NCI-H226 (cell line): ENCODE data around the gene TBCD.

ENCODE experiments used
- DNase-seq: peaks from one replicate; pipeline ENCODE4 v3.0.0-alpha.2; 2015

TBCD gene

GRCh38 chr17:82859431-82860403, 107.9 kb downstream of the TBCD start:
- no peak for DNase-seq

- no peak for DNase-seq
Measured at GRCh38 chr17:82860606-82861392, 108.9 kb downstream of the TBCD start.

GRCh38 chr17:82861393-82861775, 109.5 kb downstream of the TBCD start:
- no peak for DNase-seq

- no peak for DNase-seq
Measured at GRCh38 chr17:82862191-82862590, 110.3 kb downstream of the TBCD start.

- DNase-seq, result no peak
Measured at GRCh38 chr17:82862737-82863382, 111.0 kb downstream of the TBCD start.

- no peak for DNase-seq
Measured at GRCh38 chr17:82863383-82863940, 111.6 kb downstream of the TBCD start.

- DNase-seq, result no peak
Measured at GRCh38 chr17:82863941-82864712, 112.3 kb downstream of the TBCD start.

GRCh38 chr17:82864713-82865248, 112.9 kb downstream of the TBCD start:
- no peak for DNase-seq

GRCh38 chr17:82865274-82865673, 113.4 kb downstream of the TBCD start:
- no peak for DNase-seq

GRCh38 chr17:82865774-82866395, 114.0 kb downstream of the TBCD start:
- DNase-seq, result no peak

GRCh38 chr17:82866590-82867191, 114.8 kb downstream of the TBCD start:
- no peak for DNase-seq

- no peak for DNase-seq
Measured at GRCh38 chr17:82867763-82868325, 116.0 kb downstream of the TBCD start.

- DNase-seq, result no peak
Measured at GRCh38 chr17:82868715-82869131, 116.9 kb downstream of the TBCD start.

- no peak for DNase-seq
Measured at GRCh38 chr17:82869536-82869935, 117.7 kb downstream of the TBCD start.

- no peak for DNase-seq
Measured at GRCh38 chr17:82870091-82870491, 118.2 kb downstream of the TBCD start.

GRCh38 chr17:82870541-82870940, 118.7 kb downstream of the TBCD start:
- DNase-seq, result no peak

GRCh38 chr17:82871056-82871775, 119.4 kb downstream of the TBCD start:
- DNase-seq, result no peak

- no peak for DNase-seq
Measured at GRCh38 chr17:82871776-82872561, 120.1 kb downstream of the TBCD start.
